Nephron progenitor cell (in vitro differentiated cells): ENCODE measurements around the gene TMPRSS13.

Experiments
- DNase-seq: peaks from one replicate; pipeline ENCODE4 v3.0.0; 2021
- H3K27ac Mint-ChIP-seq: 2 replicates; pipeline ENCODE4 v1.8.0; 2021; ENCODE audit warnings: mild to moderate bottlenecking, moderate library complexity, mixed read lengths
- H3K27me3 Mint-ChIP-seq: 2 replicates; pipeline ENCODE4 v1.8.0; 2021; ENCODE audit warnings: mild to moderate bottlenecking, low read depth, mixed read lengths; ENCODE audit not compliant: poor library complexity
- H3K36me3 Mint-ChIP-seq: 2 replicates; pipeline ENCODE4 v1.8.0; 2021; ENCODE audit warnings: low read depth, mixed read lengths
- H3K4me1 Mint-ChIP-seq: 2 replicates; pipeline ENCODE4 v1.8.0; 2021; ENCODE audit warnings: mixed read lengths
- H3K4me3 Mint-ChIP-seq: 2 replicates; pipeline ENCODE4 v1.8.0; 2021; ENCODE audit warnings: mild to moderate bottlenecking, moderate library complexity, mixed read lengths
- H3K9me3 Mint-ChIP-seq: 2 replicates; pipeline ENCODE4 v1.8.0; 2021; ENCODE audit warnings: mild to moderate bottlenecking, moderate library complexity, mixed read lengths
- CTCF ChIP-seq: fragments of 200-600 bp; sonication (generic); IDR thresholded peaks from 2 replicates; pipeline ENCODE4 v1.5.0; 2021; ENCODE audit warnings: antibody characterized with exemption

The TMPRSS13 gene

GRCh38 chr11:117862753-117863152 lies 66.4 kb downstream of the TMPRSS13 start:
- Mint-ChIP-seq H3K36me3 (peaks cover 5% of the 10 kb centered on the region), H3K27me3 (peaks cover 14% of the 10 kb centered on the region), H3K9me3 (no peaks in the 10 kb centered on the region), H3K4me3 (peak overlapping the region; percentile 9), H3K27ac (peak overlapping the region; percentile 32), H3K4me1 (peaks cover 66% of the 10 kb centered on the region)
- TF ChIP-seq CTCF = no peak
- no peak for DNase-seq

GRCh38 chr11:117862019-117862725 lies 67.0 kb downstream of the TMPRSS13 start:
- Mint-ChIP-seq H3K4me3 (peak overlapping the region; percentile 19), H3K27ac (peak overlapping the region; percentile 52), H3K9me3 (no peaks in the 10 kb centered on the region), H3K4me1 (peaks cover 60% of the 10 kb centered on the region), H3K36me3 (peaks cover 5% of the 10 kb centered on the region), H3K27me3 (peaks cover 14% of the 10 kb centered on the region)
- no peak for DNase-seq
- TF ChIP-seq CTCF = no peak

- Mint-ChIP-seq H3K4me1 (peaks cover 56% of the 10 kb centered on the region), H3K4me3 (peak overlapping the region; percentile 30), H3K36me3 (peaks cover 5% of the 10 kb centered on the region), H3K27ac (peak overlapping the region; percentile 52), H3K27me3 (peaks cover 11% of the 10 kb centered on the region), H3K9me3 (no peaks in the 10 kb centered on the region)
- no peak for TF ChIP-seq CTCF
- peak; percentile 71 for DNase-seq
Measured at GRCh38 chr11:117861151-117862018, 67.8 kb downstream of the TMPRSS13 start.

- Mint-ChIP-seq H3K4me3 (no peak overlapping the region), H3K4me1 (peaks cover 63% of the 10 kb centered on the region), H3K36me3 (no peaks in the 10 kb centered on the region), H3K27ac (no peak overlapping the region), H3K27me3 (peaks cover 7% of the 10 kb centered on the region), H3K9me3 (no peaks in the 10 kb centered on the region)
- TF ChIP-seq CTCF = no peak
- DNase-seq = no peak
Measured at GRCh38 chr11:117860139-117860538, 69.1 kb downstream of the TMPRSS13 start.

GRCh38 chr11:117859488-117860112 lies 69.6 kb downstream of the TMPRSS13 start:
- no peak overlapping the region for H3K4me3 Mint-ChIP-seq
- peaks cover 4% of the 10 kb centered on the region for H3K27me3 Mint-ChIP-seq
- peak overlapping the region; percentile 16 for H3K27ac Mint-ChIP-seq
- no peak for TF ChIP-seq CTCF
- DNase-seq = no peak
- H3K4me1 Mint-ChIP-seq = peaks cover 69% of the 10 kb centered on the region
- H3K9me3 Mint-ChIP-seq = no peaks in the 10 kb centered on the region
- peaks cover 1% of the 10 kb centered on the region for H3K36me3 Mint-ChIP-seq
